ENCODE data around the gene MOGAT3.
"Not testable (repeated sequence)": the region's sequence is repeated elsewhere in the genome, so short reads cannot be mapped to it uniquely, and the experiment has no call there.

The MOGAT3 gene

DNA sequence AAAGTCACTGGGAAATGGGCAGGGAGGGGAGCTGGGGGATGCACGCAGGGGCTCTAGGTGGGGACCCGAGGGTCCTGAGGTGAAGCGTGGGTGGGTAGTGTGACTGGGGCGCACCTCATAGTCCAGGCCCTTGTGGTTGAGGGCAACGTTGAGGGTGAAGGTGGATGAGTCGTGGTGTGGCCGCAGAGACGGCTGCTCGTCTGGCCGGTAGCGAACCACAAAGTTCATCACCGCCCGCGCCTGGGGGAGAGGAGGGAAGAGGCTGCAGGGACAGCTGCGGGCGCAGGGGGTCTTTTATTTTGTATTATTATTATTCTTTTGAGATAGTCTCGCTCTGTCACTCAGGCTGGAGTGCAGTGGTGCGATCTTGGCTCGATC is 5.8 kb upstream of the MOGAT3 start:
- Histone ChIP-seq H3K27ac (ENCODE audit: low read depth, low read length) (no peak overlapping the region), H3K4me3 (ENCODE audit: low read depth in 1 of 2, low read length in 2 of 2) (no peak overlapping the region), H3K9me3 (ENCODE audit: control insufficient read depth in 1 of 2, low read length in 2 of 2) (no peaks in the 10 kb centered on the region), H3K9ac (ENCODE audit: low read depth in 1 of 2, low read length in 2 of 2) (no peak overlapping the region), H3K4me1 (ENCODE audit: control insufficient read depth in 1 of 2, insufficient read depth in 2 of 2, low read length in 2 of 2) (peaks cover 0 to 4% of the 10 kb centered on the region in 2 donors), H3K27me3 (ENCODE audit: control insufficient read depth in 1 of 2, insufficient read depth in 2 of 2, low read length in 2 of 2) (peaks cover 0 to 3% of the 10 kb centered on the region in 2 donors), H3K36me3 (ENCODE audit: control insufficient read depth in 1 of 2, insufficient read depth in 2 of 2, low read length in 2 of 2) (peaks cover 13 to 29% of the 10 kb centered on the region in 2 donors)

DNA sequence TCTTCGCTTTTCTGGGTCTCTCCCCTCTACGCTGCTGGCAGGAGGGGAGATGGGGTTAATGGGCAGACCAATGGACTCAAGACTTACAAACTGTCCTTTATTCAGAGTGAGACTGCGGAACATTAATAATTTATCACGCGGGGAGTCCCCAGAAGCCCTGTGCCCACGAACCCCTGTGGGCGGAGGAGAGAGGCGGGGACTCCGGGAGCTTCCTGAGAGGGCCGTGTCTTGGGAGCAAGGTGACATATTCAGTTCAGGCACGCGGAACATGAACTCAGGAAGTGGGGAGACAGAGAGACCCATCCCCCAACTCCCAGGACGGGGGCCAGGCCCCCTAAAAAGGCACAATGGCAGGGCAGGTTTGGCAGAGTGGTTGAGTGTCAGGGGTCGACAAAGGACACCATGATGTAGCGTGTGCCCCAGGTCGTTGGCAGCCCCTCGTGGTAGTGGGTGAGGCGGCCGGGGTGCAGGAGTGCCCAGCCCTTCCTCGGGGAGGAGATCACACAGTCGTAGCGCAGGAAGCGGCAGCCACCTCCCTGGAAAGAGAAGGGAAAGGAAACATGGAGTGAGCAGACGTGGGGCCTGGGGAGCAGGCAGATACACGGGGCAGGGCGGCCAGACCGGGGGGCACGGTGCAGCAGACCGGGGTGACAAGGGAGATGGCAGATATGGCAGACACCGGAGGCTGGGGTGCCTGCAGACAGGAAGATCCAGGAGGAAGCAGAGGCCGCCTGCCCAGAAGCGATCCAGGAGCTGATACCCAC is 5.2 kb upstream of the MOGAT3 start:
- H3K27me3 ChIP-seq (ENCODE audit: control insufficient read depth in 1 of 2, insufficient read depth in 2 of 2, low read length in 2 of 2): peaks cover 0 to 4% of the 10 kb centered on the region in 2 donors
- no peak overlapping the region for H3K27ac ChIP-seq (ENCODE audit: low read depth, low read length)
- no peak overlapping the region for H3K9ac ChIP-seq (ENCODE audit: low read depth in 1 of 2, low read length in 2 of 2)
- H3K4me3 ChIP-seq (ENCODE audit: low read depth in 1 of 2, low read length in 2 of 2): no peak overlapping the region
- H3K4me1 ChIP-seq (ENCODE audit: control insufficient read depth in 1 of 2, insufficient read depth in 2 of 2, low read length in 2 of 2): peaks cover 0 to 4% of the 10 kb centered on the region in 2 donors
- H3K36me3 ChIP-seq (ENCODE audit: control insufficient read depth in 1 of 2, insufficient read depth in 2 of 2, low read length in 2 of 2): peaks cover 13 to 24% of the 10 kb centered on the region in 2 donors
- H3K9me3 ChIP-seq (ENCODE audit: control insufficient read depth in 1 of 2, low read length in 2 of 2): no peaks in the 10 kb centered on the region

DNA sequence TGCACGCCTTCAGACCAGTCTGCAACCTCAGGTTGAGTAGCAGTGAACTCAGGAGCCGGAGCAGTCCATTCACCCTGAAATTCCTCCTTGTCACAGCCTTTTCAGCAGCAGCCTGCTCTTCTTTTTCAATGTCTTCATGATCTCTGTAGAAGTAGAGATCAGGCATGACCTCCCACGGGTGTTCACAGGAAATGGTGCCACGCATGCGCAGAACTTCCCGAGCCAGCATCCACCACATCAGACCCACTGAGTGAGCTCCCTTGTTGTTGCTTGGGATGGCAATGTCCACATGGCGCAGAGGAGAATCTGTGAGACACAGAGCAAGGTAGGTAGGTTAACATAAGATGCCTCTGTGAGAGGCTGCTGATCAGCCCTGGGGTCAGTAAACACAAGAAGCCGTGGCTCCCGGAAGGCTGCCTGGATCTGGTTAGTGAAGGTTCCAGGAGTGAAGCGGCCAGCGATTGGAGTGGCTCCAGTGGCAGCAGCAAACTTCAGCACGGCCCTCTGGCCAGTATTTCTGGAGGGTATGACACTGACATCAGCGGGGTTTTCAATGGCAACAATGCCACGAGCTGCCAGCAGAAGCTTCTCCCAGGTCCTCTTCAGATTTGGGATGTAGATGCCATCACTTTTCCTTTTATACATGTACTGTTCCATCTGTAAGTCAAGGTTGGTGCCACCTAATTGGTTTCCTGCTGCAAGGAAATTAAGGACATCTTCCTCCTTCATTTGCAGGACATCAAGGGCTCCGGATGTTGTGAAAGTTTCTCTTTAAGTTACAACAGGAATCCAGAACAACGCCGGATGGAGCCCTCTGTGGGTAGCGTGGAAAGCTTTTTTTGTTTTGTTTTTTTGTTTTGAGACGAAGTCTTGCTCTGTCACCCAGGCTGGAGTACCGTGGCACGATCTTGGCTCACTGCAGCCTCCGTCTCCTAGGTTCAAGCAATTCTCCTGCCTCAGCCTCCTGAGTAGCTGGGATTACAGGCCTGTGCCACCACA is 3.2 kb upstream of the MOGAT3 start:
- H3K4me3 ChIP-seq (ENCODE audit: low read depth in 1 of 2, low read length in 2 of 2); H3K9ac ChIP-seq (ENCODE audit: low read depth in 1 of 2, low read length in 2 of 2); H3K4me1 ChIP-seq (ENCODE audit: control insufficient read depth in 1 of 2, insufficient read depth in 2 of 2, low read length in 2 of 2); H3K27me3 ChIP-seq (ENCODE audit: control insufficient read depth in 1 of 2, insufficient read depth in 2 of 2, low read length in 2 of 2); H3K9me3 ChIP-seq (ENCODE audit: control insufficient read depth in 1 of 2, low read length in 2 of 2); H3K27ac ChIP-seq (ENCODE audit: low read depth, low read length): not testable (repeated sequence)
- peaks cover 6 to 14% of the 10 kb centered on the region in 2 donors for H3K36me3 ChIP-seq (ENCODE audit: control insufficient read depth in 1 of 2, insufficient read depth in 2 of 2, low read length in 2 of 2)

DNA sequence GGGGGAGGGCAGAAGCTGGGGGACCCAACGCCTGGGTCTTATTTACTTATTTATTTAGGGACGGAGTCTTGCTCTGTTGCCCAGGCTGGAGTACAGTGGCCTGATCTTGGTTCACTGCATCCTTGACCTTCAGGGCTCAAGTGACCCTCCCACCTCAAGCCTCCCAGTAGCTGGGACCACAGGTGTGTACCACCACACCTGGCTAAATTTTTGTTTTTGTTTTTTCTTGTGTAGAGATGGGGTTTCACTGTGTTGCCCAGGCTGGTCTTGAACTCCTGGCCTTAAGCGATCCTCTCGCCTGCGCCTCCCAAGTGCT is 1.7 kb upstream of the MOGAT3 start:
- Histone ChIP-seq H3K4me3 (ENCODE audit: low read depth in 1 of 2, low read length in 2 of 2) (no peak overlapping the region), H3K27me3 (ENCODE audit: control insufficient read depth in 1 of 2, insufficient read depth in 2 of 2, low read length in 2 of 2) (peaks cover 0 to 7% of the 10 kb centered on the region in 2 donors), H3K27ac (ENCODE audit: low read depth, low read length) (no peak overlapping the region), H3K36me3 (ENCODE audit: control insufficient read depth in 1 of 2, insufficient read depth in 2 of 2, low read length in 2 of 2) (peaks cover 6% of the 10 kb centered on the region in 2 donors), H3K4me1 (ENCODE audit: control insufficient read depth in 1 of 2, insufficient read depth in 2 of 2, low read length in 2 of 2) (peaks cover 0 to 4% of the 10 kb centered on the region in 2 donors), H3K9ac (ENCODE audit: low read depth in 1 of 2, low read length in 2 of 2) (peak overlapping the region; percentile 43 to 48), H3K9me3 (ENCODE audit: control insufficient read depth in 1 of 2, low read length in 2 of 2) (no peaks in the 10 kb centered on the region)

DNA sequence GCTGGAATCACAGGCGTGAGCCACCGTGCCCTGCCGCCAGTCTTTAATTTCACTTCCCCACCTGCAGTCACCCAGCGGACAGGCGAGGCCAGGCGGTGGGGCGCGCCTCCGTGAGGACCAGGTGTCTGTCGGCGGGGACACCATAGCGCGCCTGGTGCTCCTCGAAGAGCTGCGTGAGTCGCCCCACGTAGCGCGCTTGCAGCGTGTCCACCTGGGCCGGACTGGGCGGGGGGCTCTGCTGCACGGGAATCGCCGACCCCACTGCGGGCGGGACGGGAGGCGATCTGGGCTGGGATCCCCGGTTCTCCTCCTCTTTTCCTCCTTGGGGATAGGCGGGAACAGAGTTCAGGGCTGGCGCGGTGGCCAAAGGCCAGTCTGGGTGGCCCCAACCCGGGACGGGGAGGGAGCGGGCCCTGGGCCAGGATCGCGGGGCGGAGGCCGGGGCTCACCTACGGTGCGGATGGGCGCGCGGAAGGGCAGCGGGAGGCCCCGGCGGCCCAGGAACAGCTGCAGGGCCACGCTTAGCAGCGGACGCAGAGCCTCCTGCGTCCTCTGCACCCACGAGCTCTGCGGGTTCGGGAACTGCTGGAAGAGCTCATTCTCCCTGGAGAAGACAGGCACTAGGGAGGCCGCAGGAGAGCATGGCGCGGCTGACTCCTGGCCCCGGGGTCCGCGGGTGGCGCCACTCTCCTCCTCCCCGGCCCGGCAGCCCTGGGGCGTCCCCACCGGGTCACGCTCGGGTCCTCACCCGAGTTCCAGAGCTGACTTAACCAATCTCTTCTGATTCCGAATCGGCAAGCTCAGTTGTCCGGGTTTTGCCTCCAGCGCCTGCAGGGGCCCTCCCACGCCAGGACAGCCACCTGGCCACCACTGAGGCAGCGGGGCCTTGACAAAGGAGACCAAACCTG is 1.1 kb upstream of the MOGAT3 start:
- H3K9ac ChIP-seq (ENCODE audit: low read depth in 1 of 2, low read length in 2 of 2): peak overlapping the region; percentile 43 to 48
- H3K36me3 ChIP-seq (ENCODE audit: control insufficient read depth in 1 of 2, insufficient read depth in 2 of 2, low read length in 2 of 2): peaks cover 5 to 6% of the 10 kb centered on the region in 2 donors
- H3K27ac ChIP-seq (ENCODE audit: low read depth, low read length): peak overlapping the region; percentile 81
- peaks cover 0 to 7% of the 10 kb centered on the region in 2 donors for H3K27me3 ChIP-seq (ENCODE audit: control insufficient read depth in 1 of 2, insufficient read depth in 2 of 2, low read length in 2 of 2)
- no peaks in the 10 kb centered on the region for H3K9me3 ChIP-seq (ENCODE audit: control insufficient read depth in 1 of 2, low read length in 2 of 2)
- peaks cover 0 to 4% of the 10 kb centered on the region in 2 donors for H3K4me1 ChIP-seq (ENCODE audit: control insufficient read depth in 1 of 2, insufficient read depth in 2 of 2, low read length in 2 of 2)
- H3K4me3 ChIP-seq (ENCODE audit: low read depth in 1 of 2, low read length in 2 of 2): peak overlapping the region; percentile 52 to 77

GRCh38 chr7:101200504-101200861 is 353 bp downstream of the MOGAT3 start:
- H3K9ac ChIP-seq (ENCODE audit: low read depth in 1 of 2, low read length in 2 of 2): peak overlapping the region; percentile 83 to 86
- peaks cover 0 to 7% of the 10 kb centered on the region in 2 donors for H3K27me3 ChIP-seq (ENCODE audit: control insufficient read depth in 1 of 2, insufficient read depth in 2 of 2, low read length in 2 of 2)
- H3K27ac ChIP-seq (ENCODE audit: low read depth, low read length): peak overlapping the region; percentile 63
- peaks cover 0 to 4% of the 10 kb centered on the region in 2 donors for H3K4me1 ChIP-seq (ENCODE audit: control insufficient read depth in 1 of 2, insufficient read depth in 2 of 2, low read length in 2 of 2)
- H3K4me3 ChIP-seq (ENCODE audit: low read depth in 1 of 2, low read length in 2 of 2): peak overlapping the region; percentile 73 to 77
- H3K9me3 ChIP-seq (ENCODE audit: control insufficient read depth in 1 of 2, low read length in 2 of 2): no peaks in the 10 kb centered on the region
- H3K36me3 ChIP-seq (ENCODE audit: control insufficient read depth in 1 of 2, insufficient read depth in 2 of 2, low read length in 2 of 2): no peaks in the 10 kb centered on the region

- not testable (repeated sequence) for H3K4me3 ChIP-seq (ENCODE audit: low read depth in 1 of 2, low read length in 2 of 2); H3K9ac ChIP-seq (ENCODE audit: low read depth in 1 of 2, low read length in 2 of 2); H3K27me3 ChIP-seq (ENCODE audit: control insufficient read depth in 1 of 2, insufficient read depth in 2 of 2, low read length in 2 of 2); H3K36me3 ChIP-seq (ENCODE audit: control insufficient read depth in 1 of 2, insufficient read depth in 2 of 2, low read length in 2 of 2); H3K27ac ChIP-seq (ENCODE audit: low read depth, low read length); H3K9me3 ChIP-seq (ENCODE audit: control insufficient read depth in 1 of 2, low read length in 2 of 2); H3K4me1 ChIP-seq (ENCODE audit: control insufficient read depth in 1 of 2, insufficient read depth in 2 of 2, low read length in 2 of 2)
Observed at GRCh38 chr7:101199522-101199921, 1.3 kb downstream of the MOGAT3 start.

GRCh38 chr7:101198476-101198875 is 2.4 kb downstream of the MOGAT3 start:
- H3K27ac ChIP-seq (ENCODE audit: low read depth, low read length): no peak overlapping the region
- peaks cover 0 to 7% of the 10 kb centered on the region in 2 donors for H3K27me3 ChIP-seq (ENCODE audit: control insufficient read depth in 1 of 2, insufficient read depth in 2 of 2, low read length in 2 of 2)

DNA sequence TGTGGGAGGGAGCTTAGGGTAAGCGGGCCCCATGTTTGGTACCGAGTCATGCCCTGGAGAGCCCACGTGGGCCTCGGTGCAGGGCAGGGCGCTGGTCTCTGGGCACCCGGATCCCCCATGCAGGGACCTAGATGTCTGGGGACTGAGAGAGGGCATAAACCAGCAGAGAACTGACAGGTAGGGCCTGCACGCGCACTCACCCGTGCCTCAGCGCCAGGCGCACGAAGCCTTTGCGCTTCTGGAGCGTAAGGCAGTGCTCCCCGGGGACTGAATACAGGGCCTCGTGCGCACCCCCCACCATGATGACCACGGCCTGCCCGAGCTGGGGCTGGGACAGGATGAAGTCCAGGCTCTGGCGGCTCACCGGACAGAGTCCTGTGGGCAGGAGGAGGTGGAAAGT is 2.8 kb downstream of the MOGAT3 start:
- H3K4me3 ChIP-seq (ENCODE audit: low read depth in 1 of 2, low read length in 2 of 2): no peak overlapping the region
- peaks cover 0 to 4% of the 10 kb centered on the region in 2 donors for H3K4me1 ChIP-seq (ENCODE audit: control insufficient read depth in 1 of 2, insufficient read depth in 2 of 2, low read length in 2 of 2)
- H3K36me3 ChIP-seq (ENCODE audit: control insufficient read depth in 1 of 2, insufficient read depth in 2 of 2, low read length in 2 of 2): no peaks in the 10 kb centered on the region
- no peaks in the 10 kb centered on the region for H3K9me3 ChIP-seq (ENCODE audit: control insufficient read depth in 1 of 2, low read length in 2 of 2)
- H3K27me3 ChIP-seq (ENCODE audit: control insufficient read depth in 1 of 2, insufficient read depth in 2 of 2, low read length in 2 of 2): peaks cover 0 to 7% of the 10 kb centered on the region in 2 donors
- H3K9ac ChIP-seq (ENCODE audit: low read depth in 1 of 2, low read length in 2 of 2): no peak overlapping the region
- H3K27ac ChIP-seq (ENCODE audit: low read depth, low read length): no peak overlapping the region

More at GRCh38 chr7:101198476-101198875, 2.4 kb downstream of the MOGAT3 start:
- Histone ChIP-seq H3K4me3 (ENCODE audit: low read depth in 1 of 2, low read length in 2 of 2) (no peak overlapping the region), H3K9ac (ENCODE audit: low read depth in 1 of 2, low read length in 2 of 2) (no peak overlapping the region), H3K36me3 (ENCODE audit: control insufficient read depth in 1 of 2, insufficient read depth in 2 of 2, low read length in 2 of 2) (no peaks in the 10 kb centered on the region), H3K9me3 (ENCODE audit: control insufficient read depth in 1 of 2, low read length in 2 of 2) (no peaks in the 10 kb centered on the region), H3K4me1 (ENCODE audit: control insufficient read depth in 1 of 2, insufficient read depth in 2 of 2, low read length in 2 of 2) (peaks cover 0 to 4% of the 10 kb centered on the region in 2 donors)
